SKM-1 treated with dmso at 0.1 percent for 144 hours (cell line): ENCODE measurements around the gene EOMES.
"Not testable (repeated sequence)": the region's sequence is repeated elsewhere in the genome, so short reads cannot be mapped to it uniquely, and the experiment has no call there.

Experiments used
- DNase-seq: peaks from one replicate; lab custom pipeline; 2025; ENCODE audit not compliant: unreplicated experiment; lab: John Stamatoyannopoulos, UW

Gene EOMES

GRCh38 chr3:27721717-27722564, at the start of gene EOMES:
Gene EOMES, minus strand, starts transcription at chr3:27722323. Its CDS starts 29 bp downstream, at chr3:27722294.
- DNase-seq = peak; percentile 66

- not testable (repeated sequence) for DNase-seq
Observed at GRCh38 chr3:27770384-27770783, 48.3 kb upstream of the EOMES start.

- DNase-seq = no peak
Observed at GRCh38 chr3:27767000-27767399, 44.9 kb upstream of the EOMES start.

GRCh38 chr3:27758083-27758482, 36.0 kb upstream of the EOMES start:
- no peak for DNase-seq

GRCh38 chr3:27756877-27757276, 34.8 kb upstream of the EOMES start:
- no peak for DNase-seq

GRCh38 chr3:27752926-27753325, 30.8 kb upstream of the EOMES start:
- no peak for DNase-seq

GRCh38 chr3:27749643-27750042, 27.5 kb upstream of the EOMES start:
- no peak for DNase-seq

- DNase-seq = no peak
Observed at GRCh38 chr3:27746838-27747237, 24.7 kb upstream of the EOMES start.

GRCh38 chr3:27740854-27741253, 18.7 kb upstream of the EOMES start:
- DNase-seq = no peak

- no peak for DNase-seq
Observed at GRCh38 chr3:27737091-27737490, 15.0 kb upstream of the EOMES start.

GRCh38 chr3:27730774-27731659, 8.9 kb upstream of the EOMES start:
- DNase-seq = no peak

GRCh38 chr3:27729748-27730611, 7.9 kb upstream of the EOMES start:
- DNase-seq = no peak

- no peak for DNase-seq
Observed at GRCh38 chr3:27729325-27729724, 7.2 kb upstream of the EOMES start.

- DNase-seq = no peak
Observed at GRCh38 chr3:27728195-27729087, 6.3 kb upstream of the EOMES start.

- no peak for DNase-seq
Observed at GRCh38 chr3:27726240-27726639, 4.1 kb upstream of the EOMES start.

- no peak for DNase-seq
Observed at GRCh38 chr3:27724459-27725197, 2.5 kb upstream of the EOMES start.

GRCh38 chr3:27723815-27724458, 1.8 kb upstream of the EOMES start:
- no peak for DNase-seq

- DNase-seq = no peak
Observed at GRCh38 chr3:27723456-27723814, 1.3 kb upstream of the EOMES start.

- no peak for DNase-seq
Observed at GRCh38 chr3:27723001-27723445, 900 bp upstream of the EOMES start.
